ENCODE measurements around the gene IGFN1.
"Not testable (repeated sequence)": the region's sequence is repeated elsewhere in the genome, so short reads cannot be mapped to it uniquely, and the experiment has no call there.

The IGFN1 gene

GRCh38 chr1:201156346-201156745 lies 34.3 kb upstream of the IGFN1 start:
- Histone ChIP-seq H3K9me3 (ENCODE audit: control insufficient read depth, insufficient read depth, low read length) (no peaks in the 10 kb centered on the region), H3F3A (ENCODE audit: control insufficient read depth, insufficient read depth) (no peaks in the 10 kb centered on the region), H3K4me3 (ENCODE audit: low read length) (no peak overlapping the region), H4K20me1 (ENCODE audit: control insufficient read depth, insufficient read depth, low read depth, low read length) (no peaks in the 10 kb centered on the region), H3K4me2 (ENCODE audit: low read length) (no peak overlapping the region), H3K27me3 (ENCODE audit: control insufficient read depth, low read length) (peaks cover 17% of the 10 kb centered on the region), H3K4me1 (ENCODE audit: control insufficient read depth, low read length) (peaks cover 14% of the 10 kb centered on the region), H3K9me2 (replicated peaks; ENCODE audit: control insufficient read depth, low read length) (no peaks in the 10 kb centered on the region), H3K36me3 (ENCODE audit: control insufficient read depth, low read length) (peaks cover 6% of the 10 kb centered on the region), H3K27ac (ENCODE audit: low read depth, low read length) (no peak overlapping the region), H3K79me2 (ENCODE audit: control insufficient read depth, low read length) (peaks cover 4% of the 10 kb centered on the region)
- TF ChIP-seq EZH2phosphoT487 (IDR thresholded peaks at IDR 0.05; ENCODE audit: borderline replicate concordance, low read length) (no peak), CTCF (IDR thresholded peaks at IDR 0.05; ENCODE audit: low read depth, low read length, poor library complexity, severe bottlenecking) (no peak)

- peaks cover 14% of the 10 kb centered on the region for H3K4me1 ChIP-seq (ENCODE audit: control insufficient read depth, low read length)
- no peaks in the 10 kb centered on the region for H4K20me1 ChIP-seq (ENCODE audit: control insufficient read depth, insufficient read depth, low read depth, low read length)
- H3K9me3 ChIP-seq (ENCODE audit: control insufficient read depth, insufficient read depth, low read length) = no peaks in the 10 kb centered on the region
- no peaks in the 10 kb centered on the region for H3F3A ChIP-seq (ENCODE audit: control insufficient read depth, insufficient read depth)
- peaks cover 4% of the 10 kb centered on the region for H3K79me2 ChIP-seq (ENCODE audit: control insufficient read depth, low read length)
- peaks cover 20% of the 10 kb centered on the region for H3K27me3 ChIP-seq (ENCODE audit: control insufficient read depth, low read length)
- H3K27ac ChIP-seq (ENCODE audit: low read depth, low read length) = no peak overlapping the region
- no peaks in the 10 kb centered on the region for H3K9me2 ChIP-seq (replicated peaks; ENCODE audit: control insufficient read depth, low read length)
- H3K4me2 ChIP-seq (ENCODE audit: low read length) = no peak overlapping the region
- peaks cover 1% of the 10 kb centered on the region for H3K36me3 ChIP-seq (ENCODE audit: control insufficient read depth, low read length)
- H3K4me3 ChIP-seq (ENCODE audit: low read length) = no peak overlapping the region
- TF ChIP-seq EZH2phosphoT487 (IDR thresholded peaks at IDR 0.05; ENCODE audit: borderline replicate concordance, low read length) (no peak), CTCF (IDR thresholded peaks at IDR 0.05; ENCODE audit: low read depth, low read length, poor library complexity, severe bottlenecking) (no peak)
Observed at GRCh38 chr1:201156819-201157218, 33.8 kb upstream of the IGFN1 start.

GRCh38 chr1:201157949-201158348 lies 32.7 kb upstream of the IGFN1 start:
- Histone ChIP-seq H3K36me3 (ENCODE audit: control insufficient read depth, low read length) (no peaks in the 10 kb centered on the region), H3K27ac (ENCODE audit: low read depth, low read length) (no peak overlapping the region), H4K20me1 (ENCODE audit: control insufficient read depth, insufficient read depth, low read depth, low read length) (no peaks in the 10 kb centered on the region), H3K9me2 (replicated peaks; ENCODE audit: control insufficient read depth, low read length) (no peaks in the 10 kb centered on the region), H3K79me2 (ENCODE audit: control insufficient read depth, low read length) (peaks cover 4% of the 10 kb centered on the region), H3F3A (ENCODE audit: control insufficient read depth, insufficient read depth) (no peaks in the 10 kb centered on the region), H3K4me2 (ENCODE audit: low read length) (no peak overlapping the region), H3K4me1 (ENCODE audit: control insufficient read depth, low read length) (peaks cover 14% of the 10 kb centered on the region), H3K4me3 (ENCODE audit: low read length) (no peak overlapping the region), H3K9me3 (ENCODE audit: control insufficient read depth, insufficient read depth, low read length) (no peaks in the 10 kb centered on the region), H3K27me3 (ENCODE audit: control insufficient read depth, low read length) (peaks cover 20% of the 10 kb centered on the region)
- TF ChIP-seq EZH2phosphoT487 (IDR thresholded peaks at IDR 0.05; ENCODE audit: borderline replicate concordance, low read length) (no peak), CTCF (IDR thresholded peaks at IDR 0.05; ENCODE audit: low read depth, low read length, poor library complexity, severe bottlenecking) (no peak)

- not testable (repeated sequence) for H4K20me1 ChIP-seq (ENCODE audit: control insufficient read depth, insufficient read depth, low read depth, low read length); H3K9me3 ChIP-seq (ENCODE audit: control insufficient read depth, insufficient read depth, low read length); H3F3A ChIP-seq (ENCODE audit: control insufficient read depth, insufficient read depth); H3K27ac ChIP-seq (ENCODE audit: low read depth, low read length); H3K4me2 ChIP-seq (ENCODE audit: low read length); H3K9me2 ChIP-seq (replicated peaks; ENCODE audit: control insufficient read depth, low read length); H3K4me1 ChIP-seq (ENCODE audit: control insufficient read depth, low read length); H3K79me2 ChIP-seq (ENCODE audit: control insufficient read depth, low read length); H3K36me3 ChIP-seq (ENCODE audit: control insufficient read depth, low read length); H3K4me3 ChIP-seq (ENCODE audit: low read length)
- peaks cover 27% of the 10 kb centered on the region for H3K27me3 ChIP-seq (ENCODE audit: control insufficient read depth, low read length)
Observed at GRCh38 chr1:201163036-201163435, 27.6 kb upstream of the IGFN1 start.
